HFF-Myc (cell line): ENCODE measurements around the gene GRIP1.

Experiments used
- DNase-seq: peaks from one replicate; pipeline ENCODE4 v3.0.0-alpha.2; 2011; ENCODE audit warnings: low read depth; ENCODE audit errors: extremely low read depth
- H3K4me3 ChIP-seq: replicated peaks from 2 replicates; pipeline ENCODE4 v1.5.1; 2011; ENCODE audit warnings: low read depth, mild to moderate bottlenecking, control low read depth, low read length
- TF ChIP-seq, protein P1 (sequence below): IDR thresholded peaks from 2 replicates; pipeline ENCODE4 v1.5.1; 2012; ENCODE audit warnings: mild to moderate bottlenecking, low read depth, low read length, control low read depth; ENCODE audit errors: missing control alignments

The GRIP1 gene

DNA sequence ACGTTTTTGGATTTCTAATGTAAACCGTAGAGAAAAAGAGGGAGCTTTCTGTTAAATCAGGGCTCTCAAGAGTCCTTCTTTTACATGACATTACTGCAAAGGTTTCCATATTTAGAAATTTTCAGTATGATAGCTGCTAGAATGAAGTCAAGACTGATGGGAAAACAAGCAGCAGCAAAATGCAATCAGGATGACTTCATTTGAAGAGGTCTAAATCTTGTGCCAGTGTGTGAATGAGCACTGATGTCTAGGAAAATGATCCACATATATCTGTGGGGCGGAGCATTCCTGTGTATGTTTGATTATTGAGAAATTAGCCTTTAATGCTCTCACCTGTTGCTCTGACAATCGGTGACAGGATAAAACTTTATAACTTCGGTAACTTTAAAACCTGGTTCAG lies 73.6 kb downstream of the GRIP1 start:
- no peak for DNase-seq
- H3K4me3 ChIP-seq = no peak overlapping the region
- TF ChIP-seq, protein P1, sequence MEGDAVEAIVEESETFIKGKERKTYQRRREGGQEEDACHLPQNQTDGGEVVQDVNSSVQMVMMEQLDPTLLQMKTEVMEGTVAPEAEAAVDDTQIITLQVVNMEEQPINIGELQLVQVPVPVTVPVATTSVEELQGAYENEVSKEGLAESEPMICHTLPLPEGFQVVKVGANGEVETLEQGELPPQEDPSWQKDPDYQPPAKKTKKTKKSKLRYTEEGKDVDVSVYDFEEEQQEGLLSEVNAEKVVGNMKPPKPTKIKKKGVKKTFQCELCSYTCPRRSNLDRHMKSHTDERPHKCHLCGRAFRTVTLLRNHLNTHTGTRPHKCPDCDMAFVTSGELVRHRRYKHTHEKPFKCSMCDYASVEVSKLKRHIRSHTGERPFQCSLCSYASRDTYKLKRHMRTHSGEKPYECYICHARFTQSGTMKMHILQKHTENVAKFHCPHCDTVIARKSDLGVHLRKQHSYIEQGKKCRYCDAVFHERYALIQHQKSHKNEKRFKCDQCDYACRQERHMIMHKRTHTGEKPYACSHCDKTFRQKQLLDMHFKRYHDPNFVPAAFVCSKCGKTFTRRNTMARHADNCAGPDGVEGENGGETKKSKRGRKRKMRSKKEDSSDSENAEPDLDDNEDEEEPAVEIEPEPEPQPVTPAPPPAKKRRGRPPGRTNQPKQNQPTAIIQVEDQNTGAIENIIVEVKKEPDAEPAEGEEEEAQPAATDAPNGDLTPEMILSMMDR = no peak

- no peak overlapping the region for H3K4me3 ChIP-seq
- no peak for DNase-seq
- TF ChIP-seq, protein P1 = no peak
Observed at GRCh38 chr12:66603981-66604479, 74.8 kb downstream of the GRIP1 start.

DNA sequence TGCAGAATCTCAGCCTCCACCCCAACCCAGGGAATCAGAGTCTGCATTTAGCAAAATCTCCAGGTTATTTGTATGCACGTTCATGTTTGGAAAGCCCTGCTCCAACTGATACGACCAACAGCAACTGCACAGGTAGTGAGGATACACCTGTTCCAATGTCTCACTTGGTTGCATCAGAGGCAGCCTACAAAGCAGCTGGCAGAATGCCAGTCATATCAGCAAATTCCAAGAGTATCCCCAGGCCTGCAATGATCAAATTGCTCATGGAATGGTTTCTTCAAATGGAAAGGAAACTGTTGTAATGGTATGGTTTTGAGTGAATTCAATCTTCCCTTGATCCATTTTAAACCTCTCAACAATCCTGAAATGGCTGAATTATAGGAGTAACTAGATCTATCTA lies 75.4 kb downstream of the GRIP1 start:
- H3K4me3 ChIP-seq = no peak overlapping the region

DNA sequence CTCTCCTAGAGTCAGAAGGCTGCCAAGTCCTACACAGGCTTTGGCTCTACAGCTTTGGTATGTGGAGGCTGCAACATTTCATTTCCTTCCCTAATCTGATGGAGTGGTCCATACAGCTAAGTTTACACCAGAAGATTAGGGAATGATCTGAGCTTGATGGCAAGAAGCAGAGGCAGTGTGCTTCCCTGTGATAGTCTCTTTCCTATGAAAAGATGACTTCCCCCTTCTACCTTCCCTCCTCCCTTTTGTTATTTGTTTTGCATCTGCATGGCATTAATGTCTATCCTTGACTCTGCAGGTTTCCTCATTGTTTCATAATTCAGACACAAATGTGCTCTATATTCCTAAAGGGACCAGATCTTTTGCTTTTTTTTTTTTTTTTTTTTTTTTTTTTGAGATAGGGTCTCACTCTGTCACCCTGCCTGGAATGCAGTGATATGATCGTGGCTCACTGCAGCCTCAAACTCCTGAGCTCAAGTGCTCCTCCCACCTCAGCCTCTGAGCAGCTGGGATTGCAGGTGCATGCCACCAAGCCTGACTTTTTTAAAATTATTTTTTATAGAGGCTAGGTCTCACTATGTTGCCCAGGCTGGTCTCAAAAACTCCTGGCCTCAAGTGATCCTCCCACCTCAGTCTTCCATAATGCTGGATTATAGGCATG lies 76.3 kb downstream of the GRIP1 start:
- no peak for DNase-seq
- TF ChIP-seq, protein P1 = no peak
- H3K4me3 ChIP-seq = no peak overlapping the region

More for the DNA sequence above, 75.4 kb downstream of the GRIP1 start:
- TF ChIP-seq, protein P1 = no peak
- no peak for DNase-seq

DNA sequence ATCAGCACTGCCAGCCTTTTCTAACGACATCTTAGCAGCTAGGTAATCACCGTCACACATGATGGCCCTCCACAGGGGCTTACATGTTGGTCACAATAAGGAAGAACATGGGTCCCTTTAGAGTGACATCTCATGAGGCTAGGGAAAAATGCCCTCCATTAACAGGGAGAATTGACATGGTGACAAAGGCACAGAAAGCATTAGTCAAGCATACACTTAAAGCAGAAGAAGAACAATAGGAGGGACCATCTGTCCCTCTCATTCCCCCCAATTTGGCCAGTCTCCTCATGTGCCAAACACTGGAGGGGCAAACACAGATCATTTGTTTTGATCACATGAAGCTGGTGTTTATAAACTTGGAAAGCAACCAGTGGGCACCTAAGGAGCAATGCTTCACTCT lies 78.0 kb downstream of the GRIP1 start:
- TF ChIP-seq, protein P1 = no peak
- DNase-seq = no peak
- H3K4me3 ChIP-seq = no peak overlapping the region

DNA sequence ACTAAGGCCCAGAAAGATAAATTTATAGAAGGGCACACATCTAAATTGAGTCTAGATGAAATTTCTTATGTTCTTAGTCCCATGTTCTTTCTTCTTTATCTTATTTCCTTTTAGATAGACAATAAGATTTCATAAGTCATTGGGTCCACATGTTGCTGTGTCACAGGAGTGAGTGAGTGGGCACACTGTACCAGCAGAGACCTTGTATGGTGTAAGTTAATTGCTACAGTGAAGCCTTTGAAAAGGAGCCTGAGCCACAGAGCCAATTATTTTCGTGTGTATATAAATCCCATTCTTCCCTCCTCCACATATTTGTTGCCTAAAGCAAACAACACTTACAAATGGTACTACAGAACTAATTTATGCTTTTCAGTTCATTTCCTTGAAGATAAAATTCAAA lies 79.1 kb downstream of the GRIP1 start:
- no peak overlapping the region for H3K4me3 ChIP-seq
- DNase-seq = no peak
- TF ChIP-seq, protein P1 = no peak

- TF ChIP-seq, protein P1 = no peak
- no peak for DNase-seq
- no peak overlapping the region for H3K4me3 ChIP-seq
Observed at GRCh38 chr12:66598608-66599007, 80.3 kb downstream of the GRIP1 start.
